Coronary artery (tissue), 2 donors: ENCODE measurements around the gene TIGAR.

Source experiments
- DNase-seq: peaks from one replicate; pipeline ENCODE4 v3.0.0-alpha.2; 2017; ENCODE audit warnings: low spot score
- H3K27ac ChIP-seq, 2 donors: fragments of 200-600 bp; sonication (generic); one replicate each; pipeline ENCODE4 v1.5.1; 2016 to 2019
- H3K4me3 ChIP-seq: fragments of 200-600 bp; sonication (generic); 2 replicates; pipeline ENCODE4 v1.5.1; 2016; ENCODE audit warnings: mild to moderate bottlenecking, moderate library complexity
- TF ChIP-seq, protein P1 (sequence below): fragments of 200-600 bp; sonication (generic); IDR thresholded peaks from one replicate; pipeline ENCODE4 v1.5.1; 2019; ENCODE audit warnings: antibody characterized with exemption

The TIGAR gene

DNA sequence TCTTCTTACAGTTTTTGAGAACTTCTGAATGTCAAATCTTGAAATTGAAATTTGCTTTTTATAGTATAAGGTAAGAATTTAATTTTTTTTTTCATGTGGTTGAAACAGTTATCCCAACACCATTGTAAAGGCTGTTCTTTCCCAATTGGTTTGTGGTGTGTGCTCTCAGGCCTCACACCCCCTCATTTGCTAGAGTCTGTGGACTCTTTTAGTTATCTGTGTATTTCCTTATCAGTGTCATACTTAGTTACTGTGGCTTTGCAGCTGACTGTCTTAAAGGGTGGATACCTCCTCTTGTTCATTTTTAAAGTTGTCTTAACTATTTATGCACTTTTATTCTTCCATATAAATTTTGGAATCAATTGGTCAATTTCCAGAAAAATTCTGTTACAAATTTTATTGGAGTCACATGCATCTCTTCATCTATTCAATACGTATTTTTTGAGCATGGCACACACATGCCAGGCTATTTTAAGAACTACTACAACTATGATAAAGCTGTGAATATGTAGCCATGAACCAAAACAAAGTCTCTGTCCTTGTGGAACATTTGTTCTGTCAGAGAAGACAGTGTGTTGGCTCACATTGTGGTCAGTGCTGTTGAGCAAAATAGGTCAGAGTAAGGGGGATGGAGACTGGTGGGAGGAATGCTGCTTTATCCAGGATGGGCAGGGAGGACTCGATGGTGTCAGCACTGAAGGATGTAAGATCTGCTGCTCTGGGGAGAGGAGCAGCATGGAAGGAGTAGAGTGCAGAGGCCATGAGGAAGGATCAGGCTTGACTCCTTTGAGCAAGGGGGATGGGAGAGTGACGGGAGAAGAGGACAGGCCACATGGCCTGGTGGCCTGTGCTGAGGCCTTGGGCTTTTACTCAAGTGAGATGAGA is 34.4 kb downstream of the TIGAR start:
- TF ChIP-seq, protein P1, sequence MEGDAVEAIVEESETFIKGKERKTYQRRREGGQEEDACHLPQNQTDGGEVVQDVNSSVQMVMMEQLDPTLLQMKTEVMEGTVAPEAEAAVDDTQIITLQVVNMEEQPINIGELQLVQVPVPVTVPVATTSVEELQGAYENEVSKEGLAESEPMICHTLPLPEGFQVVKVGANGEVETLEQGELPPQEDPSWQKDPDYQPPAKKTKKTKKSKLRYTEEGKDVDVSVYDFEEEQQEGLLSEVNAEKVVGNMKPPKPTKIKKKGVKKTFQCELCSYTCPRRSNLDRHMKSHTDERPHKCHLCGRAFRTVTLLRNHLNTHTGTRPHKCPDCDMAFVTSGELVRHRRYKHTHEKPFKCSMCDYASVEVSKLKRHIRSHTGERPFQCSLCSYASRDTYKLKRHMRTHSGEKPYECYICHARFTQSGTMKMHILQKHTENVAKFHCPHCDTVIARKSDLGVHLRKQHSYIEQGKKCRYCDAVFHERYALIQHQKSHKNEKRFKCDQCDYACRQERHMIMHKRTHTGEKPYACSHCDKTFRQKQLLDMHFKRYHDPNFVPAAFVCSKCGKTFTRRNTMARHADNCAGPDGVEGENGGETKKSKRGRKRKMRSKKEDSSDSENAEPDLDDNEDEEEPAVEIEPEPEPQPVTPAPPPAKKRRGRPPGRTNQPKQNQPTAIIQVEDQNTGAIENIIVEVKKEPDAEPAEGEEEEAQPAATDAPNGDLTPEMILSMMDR, result no peak
- no peak for DNase-seq

DNA sequence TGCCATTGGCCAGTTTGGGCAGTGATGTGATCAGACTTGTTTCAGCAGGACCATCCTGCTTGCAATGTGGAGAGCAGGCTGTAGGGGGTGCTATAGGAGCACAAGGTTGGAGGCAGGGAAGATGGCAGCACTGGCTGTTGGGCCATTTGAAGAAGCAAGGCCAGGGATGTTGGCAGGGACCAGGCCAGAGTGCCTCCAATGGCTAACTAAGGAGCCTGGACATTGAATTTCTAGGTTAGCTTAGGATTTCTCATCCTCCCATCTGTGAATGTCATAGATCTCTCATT is 35.0 kb downstream of the TIGAR start:
- no peak for DNase-seq
- H3K27ac ChIP-seq, result no peak overlapping the region
- H3K4me3 ChIP-seq, result no peak overlapping the region
- TF ChIP-seq, protein P1, result no peak

More for the DNA sequence above, 34.4 kb downstream of the TIGAR start:
- Histone ChIP-seq H3K27ac (no peak overlapping the region), H3K4me3 (no peak overlapping the region)

DNA sequence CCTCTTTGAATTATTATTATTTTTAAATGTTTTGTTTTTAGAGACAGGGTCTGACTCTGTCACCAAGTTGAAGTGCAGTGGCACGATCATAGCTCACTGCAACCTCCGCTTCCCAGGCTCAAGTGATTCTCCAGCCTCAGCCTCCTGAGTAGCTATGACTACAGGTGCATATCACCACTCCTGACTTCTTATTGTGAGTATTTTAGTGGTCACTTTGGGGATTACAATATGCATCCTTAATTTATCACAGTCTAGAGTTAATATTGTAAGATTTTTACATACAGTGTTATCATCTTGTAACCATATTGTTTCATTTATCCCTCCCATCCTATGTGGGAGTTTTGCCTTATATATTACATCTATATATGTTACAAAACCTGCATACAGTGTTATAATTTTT is 45.1 kb downstream of the TIGAR start:
- Histone ChIP-seq H3K27ac (no peak overlapping the region), H3K4me3 (no peak overlapping the region)
- TF ChIP-seq, protein P1, result no peak
- DNase-seq, result no peak

DNA sequence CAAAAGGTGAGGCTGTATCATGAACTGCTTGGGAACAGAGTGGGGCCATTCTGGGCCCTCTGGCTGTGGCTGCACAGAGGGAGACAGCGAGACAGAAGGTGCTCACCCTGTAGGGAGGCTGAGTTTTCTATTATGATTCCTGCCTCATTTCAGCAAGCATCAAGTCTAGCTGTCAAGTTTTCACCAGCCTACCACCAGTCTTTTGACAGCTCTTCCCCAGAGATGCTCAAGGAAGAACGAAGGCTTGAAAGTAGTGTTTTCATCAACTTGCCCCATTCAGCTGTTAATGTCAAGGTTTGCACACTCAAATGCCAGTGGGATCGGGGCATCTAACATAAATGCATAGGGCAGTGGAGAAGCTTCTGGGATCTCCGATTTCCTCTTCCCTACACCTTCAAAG is 48.5 kb downstream of the TIGAR start:
- Histone ChIP-seq H3K27ac (no peak overlapping the region), H3K4me3 (no peak overlapping the region)
- no peak for DNase-seq
- TF ChIP-seq, protein P1, result no peak

DNA sequence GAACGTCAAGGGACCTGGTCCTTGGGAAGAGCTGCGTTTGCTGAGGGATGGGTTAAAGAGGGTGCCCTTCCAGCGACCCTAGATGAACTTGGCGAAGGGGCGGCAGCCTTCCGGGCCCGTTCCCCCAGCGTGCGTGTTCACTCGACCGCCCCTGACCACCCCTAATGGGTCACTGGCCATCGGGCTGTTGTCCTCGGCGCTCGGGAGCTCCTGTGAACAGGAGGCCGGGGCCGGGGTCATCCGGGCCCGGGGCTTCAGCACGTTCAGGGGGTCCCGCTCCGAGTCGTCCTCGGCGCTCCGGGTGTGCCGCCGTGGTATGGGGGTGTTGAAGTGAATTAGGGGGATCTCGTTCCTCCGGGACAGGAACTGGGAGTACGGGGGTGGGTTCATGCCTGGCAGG is 49.3 kb downstream of the TIGAR start:
- TF ChIP-seq, protein P1, result no peak
- H3K4me3 ChIP-seq, result no peak overlapping the region
- DNase-seq, result no peak
- H3K27ac ChIP-seq, result no peak overlapping the region

DNA sequence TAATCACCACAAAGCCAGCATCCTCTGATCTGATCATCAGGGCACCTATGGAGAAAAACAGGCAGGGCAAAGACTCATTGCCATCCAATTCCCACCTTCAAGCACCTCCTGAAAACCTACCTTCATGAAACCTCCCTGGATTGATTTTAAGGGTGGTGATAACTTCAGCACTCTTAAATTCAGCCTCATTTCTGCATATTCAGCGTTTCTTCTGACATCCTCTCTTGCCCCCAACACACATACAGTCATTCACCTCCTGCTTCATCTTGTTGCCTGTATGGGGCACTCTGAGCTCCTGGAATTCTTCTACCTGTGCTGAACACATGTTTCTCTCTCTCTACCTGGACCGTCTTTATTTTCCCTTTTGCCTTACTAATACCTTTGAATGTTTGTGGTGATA is 51.6 kb downstream of the TIGAR start:
- no peak for DNase-seq
- TF ChIP-seq, protein P1, result no peak

DNA sequence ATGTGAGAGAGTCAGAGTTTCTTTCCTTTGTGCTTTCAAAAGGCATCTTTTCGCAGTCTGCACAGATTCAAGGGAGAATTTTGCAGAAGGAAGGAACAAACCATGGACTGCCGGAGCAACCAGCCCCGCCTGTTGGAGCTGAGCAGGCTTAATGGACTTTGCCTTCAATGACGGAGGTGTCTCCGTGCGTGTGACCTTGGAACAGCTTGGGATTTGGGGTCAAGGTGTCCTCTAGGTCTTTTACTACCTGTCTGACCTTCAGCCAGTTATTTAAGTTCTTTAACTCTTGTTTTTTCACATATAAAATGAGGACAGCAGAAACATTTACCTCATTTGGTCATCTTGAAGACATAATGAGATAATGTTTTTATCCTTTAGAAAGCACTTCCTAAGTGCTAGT is 54.4 kb downstream of the TIGAR start:
- TF ChIP-seq, protein P1, result no peak
- H3K27ac ChIP-seq, result no peak overlapping the region
- no peak for DNase-seq
- H3K4me3 ChIP-seq, result no peak overlapping the region

More for the DNA sequence above, 51.6 kb downstream of the TIGAR start:
- no peak overlapping the region for H3K4me3 ChIP-seq
- H3K27ac ChIP-seq, result no peak overlapping the region
